ENCODE measurements around the gene TMEM131L.
A peak's percentile ranks its signal among the peaks of the same experiment; 100 is the strongest.

Gene TMEM131L

GRCh38 chr4:153486281-153487151 is 20.4 kb downstream of the TMEM131L start:
- peak overlapping the region; percentile 69 for H3K4me2 ChIP-seq (ENCODE audit: low read length)
- H3K27me3 ChIP-seq (ENCODE audit: insufficient read depth, low read length), result no peaks in the 10 kb centered on the region
- no peak overlapping the region for H2AFZ ChIP-seq (ENCODE audit: low read length)
- peaks cover 7% of the 10 kb centered on the region; the same call in 1 of the 2 replicates for H3F3A ChIP-seq (ENCODE audit: insufficient read depth, low read length)
- H4K20me1 ChIP-seq (ENCODE audit: insufficient read depth, low read length), result 0 out of 2 replicates have a peak, but pooled peaks cover 4% of the 10 kb centered on the region
- peak overlapping the region; percentile 36; the same call in 1 of the 2 replicates for H3K9ac ChIP-seq (ENCODE audit: low read length)
- H3K27ac ChIP-seq (ENCODE audit: low read depth, low read length, poor library complexity, severe bottlenecking), result peak overlapping the region; percentile 78
- peak overlapping the region; percentile 41 for H3K4me3 ChIP-seq (ENCODE audit: low read depth, low read length, poor library complexity, severe bottlenecking)
- no peaks in the 10 kb centered on the region for H3K9me3 ChIP-seq (ENCODE audit: low read length)
- H3K79me2 ChIP-seq (ENCODE audit: insufficient read depth, low read length), result peaks cover 95% of the 10 kb centered on the region
- TF ChIP-seq EZH2 (IDR thresholded peaks at IDR 0.05; ENCODE audit: borderline replicate concordance, low read length) (no peak), CTCF (IDR thresholded peaks at IDR 0.05; ENCODE audit: low read length) (no peak)
- no peaks in the 10 kb centered on the region for H3K9me2 ChIP-seq (ENCODE audit: low read depth, low read length)
- H3K36me3 ChIP-seq (ENCODE audit: insufficient read depth, low read length), result peaks cover 67% of the 10 kb centered on the region
- peaks cover 98% of the 10 kb centered on the region for H3K4me1 ChIP-seq (ENCODE audit: insufficient read depth, low read length, severe bottlenecking)

DNA sequence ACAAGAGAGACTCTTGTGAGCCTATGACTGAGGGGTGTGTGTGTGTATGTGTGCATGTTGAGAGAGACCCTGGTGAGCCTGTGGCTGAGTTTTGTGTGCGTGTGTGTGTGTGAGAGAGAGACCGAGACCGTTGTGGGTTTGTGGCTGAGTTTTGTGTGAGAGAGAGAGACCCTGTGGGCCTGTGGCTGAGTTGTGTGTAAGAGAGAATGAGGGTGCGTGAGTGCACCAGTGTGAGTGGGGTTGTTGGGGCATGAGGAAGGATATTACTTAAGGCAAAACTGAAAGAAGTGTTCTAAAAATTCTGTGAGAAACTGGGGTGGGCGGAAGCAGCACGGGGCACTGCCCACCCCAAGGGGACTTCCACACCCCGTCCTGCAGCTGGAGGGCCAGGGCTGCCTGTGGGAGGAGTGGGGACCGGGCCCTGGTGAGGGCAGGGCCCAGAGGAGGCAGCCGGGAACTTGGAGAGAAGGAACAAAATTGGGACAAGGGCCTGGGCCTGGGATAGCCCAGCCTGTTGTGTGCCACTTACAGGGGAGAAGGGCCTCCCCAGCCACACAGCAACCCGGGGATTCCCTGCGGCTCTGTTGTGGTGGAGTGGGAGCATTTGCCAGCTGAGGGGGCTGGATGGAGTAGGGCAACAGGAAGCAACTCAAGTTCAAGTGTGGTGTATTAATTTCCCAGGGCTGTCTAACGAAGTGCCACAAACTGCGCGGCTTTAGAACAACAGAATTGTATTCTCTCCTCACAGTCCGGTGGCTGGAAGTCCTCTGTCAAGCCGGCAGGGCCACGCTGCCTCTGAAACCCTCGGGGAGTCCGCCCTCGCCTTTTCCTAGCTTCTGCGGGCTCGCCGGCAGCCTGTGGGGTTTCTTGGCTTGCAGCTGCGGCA is 22.1 kb downstream of the TMEM131L start:
- H3K4me3 ChIP-seq (ENCODE audit: low read depth, low read length, poor library complexity, severe bottlenecking), result peak overlapping the region; percentile 41
- TF ChIP-seq EZH2 (IDR thresholded peaks at IDR 0.05; ENCODE audit: borderline replicate concordance, low read length), result no peak
- TF ChIP-seq CTCF (IDR thresholded peaks at IDR 0.05; ENCODE audit: low read length), result no peak
- H2AFZ ChIP-seq (ENCODE audit: low read length), result no peak overlapping the region
- H3K9me2 ChIP-seq (ENCODE audit: low read depth, low read length), result no peaks in the 10 kb centered on the region
- peak overlapping the region; percentile 42 for H3K9ac ChIP-seq (ENCODE audit: low read length)
- H3K9me3 ChIP-seq (ENCODE audit: low read length), result no peaks in the 10 kb centered on the region
- H4K20me1 ChIP-seq (ENCODE audit: insufficient read depth, low read length), result 0 out of 2 replicates have a peak, but pooled peaks cover 4% of the 10 kb centered on the region
- H3K79me2 ChIP-seq (ENCODE audit: insufficient read depth, low read length), result peaks cover 92% of the 10 kb centered on the region
- H3K27me3 ChIP-seq (ENCODE audit: insufficient read depth, low read length), result no peaks in the 10 kb centered on the region
- H3K4me1 ChIP-seq (ENCODE audit: insufficient read depth, low read length, severe bottlenecking), result peaks cover 96% of the 10 kb centered on the region
- peak overlapping the region; percentile 78 for H3K27ac ChIP-seq (ENCODE audit: low read depth, low read length, poor library complexity, severe bottlenecking)
- H3K36me3 ChIP-seq (ENCODE audit: insufficient read depth, low read length), result peaks cover 68% of the 10 kb centered on the region; the same call in 1 of the 2 replicates
- peaks cover 7% of the 10 kb centered on the region; the same call in 1 of the 2 replicates for H3F3A ChIP-seq (ENCODE audit: insufficient read depth, low read length)
- H3K4me2 ChIP-seq (ENCODE audit: low read length), result peak overlapping the region; percentile 69

DNA sequence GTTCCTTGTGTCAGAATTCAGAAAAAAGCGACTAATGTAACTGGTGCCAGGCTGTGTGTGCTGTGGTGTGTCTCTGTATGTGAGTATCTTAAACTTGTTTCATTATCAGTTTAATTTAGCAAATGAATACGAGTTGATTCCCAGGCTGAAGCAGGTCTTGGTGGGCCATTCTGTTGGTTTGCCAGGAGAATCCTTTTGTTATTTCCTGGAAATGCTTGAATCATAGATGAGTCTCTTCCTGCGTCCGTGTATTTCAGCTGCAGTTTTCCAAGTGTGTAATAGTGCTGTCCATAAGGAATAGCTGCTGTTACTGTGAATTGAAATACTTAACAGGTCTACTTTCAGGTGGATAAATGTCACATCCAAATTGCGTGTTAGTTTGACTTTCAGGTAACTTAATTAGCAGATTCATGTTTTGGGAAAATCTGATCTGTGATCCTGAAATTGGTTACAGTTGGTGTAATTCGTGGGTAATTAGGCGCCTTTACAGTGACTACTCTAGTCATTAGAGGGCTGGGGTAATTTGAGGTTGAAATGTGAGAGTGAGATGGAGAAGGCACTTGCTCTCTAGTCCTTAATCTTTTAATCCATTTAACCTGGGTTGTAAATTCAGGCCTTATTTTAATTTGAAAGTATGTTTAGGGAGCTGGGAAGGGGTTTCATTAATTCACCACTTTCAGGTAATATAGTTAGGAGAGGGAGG is 23.8 kb downstream of the TMEM131L start:
- H3K9me2 ChIP-seq (ENCODE audit: low read depth, low read length), result no peaks in the 10 kb centered on the region
- H3K79me2 ChIP-seq (ENCODE audit: insufficient read depth, low read length), result peaks cover 96% of the 10 kb centered on the region
- H3K4me3 ChIP-seq (ENCODE audit: low read depth, low read length, poor library complexity, severe bottlenecking), result no peak overlapping the region
- H4K20me1 ChIP-seq (ENCODE audit: insufficient read depth, low read length), result 0 out of 2 replicates have a peak, but pooled peaks cover 4% of the 10 kb centered on the region
- H3K4me2 ChIP-seq (ENCODE audit: low read length), result peak overlapping the region; percentile 27; the same call in 1 of the 2 replicates
- no peaks in the 10 kb centered on the region for H3K9me3 ChIP-seq (ENCODE audit: low read length)
- H3K27ac ChIP-seq (ENCODE audit: low read depth, low read length, poor library complexity, severe bottlenecking), result peak overlapping the region; percentile 78
- no peaks in the 10 kb centered on the region for H3K27me3 ChIP-seq (ENCODE audit: insufficient read depth, low read length)
- TF ChIP-seq EZH2 (IDR thresholded peaks at IDR 0.05; ENCODE audit: borderline replicate concordance, low read length) (no peak), CTCF (IDR thresholded peaks at IDR 0.05; ENCODE audit: low read length) (no peak)
- H3K9ac ChIP-seq (ENCODE audit: low read length), result no peak overlapping the region
- peaks cover 98% of the 10 kb centered on the region for H3K4me1 ChIP-seq (ENCODE audit: insufficient read depth, low read length, severe bottlenecking)
- H3F3A ChIP-seq (ENCODE audit: insufficient read depth, low read length), result peaks cover 7% of the 10 kb centered on the region; the same call in 1 of the 2 replicates
- no peak overlapping the region for H2AFZ ChIP-seq (ENCODE audit: low read length)
- H3K36me3 ChIP-seq (ENCODE audit: insufficient read depth, low read length), result peaks cover 76% of the 10 kb centered on the region; the same call in 1 of the 2 replicates

All from OCI-LY1 (cell line).